BJ (cell line): Measurements from ENCODE around the gene CASD1. TPM values are rescaled to one million over a fixed set of nuclear protein-coding genes. Genes with fewer than 3 reads are reported as not detected.

Experiments
- CTCF ChIA-PET: fragments of 350-600 bp; formaldehyde crosslinking; extraction: SDS; loops from one replicate; lab custom pipeline; 2021; ENCODE audit warnings: antibody characterized with exemption, inconsistent platforms; lab: Yijun Ruan, JAX
- POLR2A ChIA-PET: fragments of 300-600 bp; sonication (Branson Sonifier 250); formaldehyde crosslinking; extraction: SDS; loops from one replicate; lab custom pipeline; 2021; ENCODE audit warnings: antibody characterized with exemption; lab: Charles Lee
- DNase-seq: peaks from one replicate; pipeline ENCODE4 v3.0.0-alpha.2; 2011; ENCODE audit warnings: low read depth
- H3K27me3 ChIP-seq: 2 replicates; pipeline ENCODE4 v1.6.0; 2011; ENCODE audit warnings: low read length; ENCODE audit not compliant: control insufficient read depth, insufficient read depth
- H3K36me3 ChIP-seq: 2 replicates; pipeline ENCODE4 v1.5.1; 2011; ENCODE audit warnings: low read length; ENCODE audit not compliant: control insufficient read depth, insufficient read depth
- H3K4me3 ChIP-seq: 2 replicates; pipeline ENCODE4 v1.5.1; 2011; ENCODE audit warnings: low read depth, mild to moderate bottlenecking, control low read depth, low read length
- CTCF ChIP-seq: IDR thresholded peaks from 2 replicates; pipeline ENCODE4 v1.5.1; 2011; ENCODE audit warnings: low read depth, mild to moderate bottlenecking, control low read depth, inconsistent platforms, low read length, moderate library complexity; ENCODE audit not compliant: insufficient read depth
- polyA plus RNA-seq: library from polyadenylated mRNA; depleted of rRNA; stranded (reverse); fragments of >200 nt; gene quantifications from 2 replicates; pipeline ENCODE4 v1.2.3, GENCODE V29; 2011

CASD1 gene
- polyA plus RNA-seq, 1 experiment = 4.2 TPM

GRCh38 chr7:94477878-94478277 lies 31.7 kb upstream of the CASD1 start:
- no peak overlapping the region for H3K4me3 ChIP-seq
- H3K27me3 ChIP-seq = no peaks in the 10 kb centered on the region
- no peak for TF ChIP-seq CTCF
- ChIA-PET POLR2A (no interaction called here), CTCF (no interaction called here)
- no peak for DNase-seq
- no peaks in the 10 kb centered on the region for H3K36me3 ChIP-seq

- ChIA-PET CTCF (no interaction called here), POLR2A (no interaction called here)
- Histone ChIP-seq H3K4me3 (no peak overlapping the region), H3K27me3 (no peaks in the 10 kb centered on the region), H3K36me3 (no peaks in the 10 kb centered on the region)
- TF ChIP-seq CTCF = no peak
- no peak for DNase-seq
Observed at GRCh38 chr7:94478648-94479214, 30.9 kb upstream of the CASD1 start.

- TF ChIP-seq CTCF = no peak
- POLR2A ChIA-PET = no interaction called here
- CTCF ChIA-PET = no interaction called here
Observed at GRCh38 chr7:94481279-94481678, 28.3 kb upstream of the CASD1 start.

GRCh38 chr7:94482796-94483195 lies 26.8 kb upstream of the CASD1 start:
- Histone ChIP-seq H3K4me3 (no peak overlapping the region), H3K36me3 (no peaks in the 10 kb centered on the region), H3K27me3 (no peaks in the 10 kb centered on the region)
- ChIA-PET POLR2A (no interaction called here), CTCF (no interaction called here)
- TF ChIP-seq CTCF = no peak
- no peak for DNase-seq

More at GRCh38 chr7:94481279-94481678, 28.3 kb upstream of the CASD1 start:
- no peak overlapping the region for H3K4me3 ChIP-seq
- H3K27me3 ChIP-seq = no peaks in the 10 kb centered on the region
- DNase-seq = no peak
- no peaks in the 10 kb centered on the region for H3K36me3 ChIP-seq

- Histone ChIP-seq H3K36me3 (no peaks in the 10 kb centered on the region), H3K4me3 (no peak overlapping the region), H3K27me3 (no peaks in the 10 kb centered on the region)
- no peak for DNase-seq
- ChIA-PET CTCF (no interaction called here), POLR2A (no interaction called here)
- TF ChIP-seq CTCF = no peak
Observed at GRCh38 chr7:94483843-94484242, 25.8 kb upstream of the CASD1 start.
